Measurements from ENCODE around the gene MAP1LC3A. TPM values are rescaled to one million over a fixed set of nuclear protein-coding genes. Genes with fewer than 3 reads are reported as not detected.
A peak's percentile ranks its signal among the peaks of the same experiment; 100 is the strongest.

MAP1LC3A gene
- total RNA-seq, 1 donor from 2014 or later = 33.6 TPM

GRCh38 chr20:34543463-34544056, 15.0 kb upstream of the MAP1LC3A start:
- H3K27me3 Mint-ChIP-seq (ENCODE audit: unreplicated experiment) = peaks cover 5% of the 10 kb centered on the region
- peaks cover 15% of the 10 kb centered on the region for H3K4me1 Mint-ChIP-seq (ENCODE audit: unreplicated experiment)
- DNase-seq (ENCODE audit: low spot score) = no peak
- TF ChIP-seq, protein P1, sequence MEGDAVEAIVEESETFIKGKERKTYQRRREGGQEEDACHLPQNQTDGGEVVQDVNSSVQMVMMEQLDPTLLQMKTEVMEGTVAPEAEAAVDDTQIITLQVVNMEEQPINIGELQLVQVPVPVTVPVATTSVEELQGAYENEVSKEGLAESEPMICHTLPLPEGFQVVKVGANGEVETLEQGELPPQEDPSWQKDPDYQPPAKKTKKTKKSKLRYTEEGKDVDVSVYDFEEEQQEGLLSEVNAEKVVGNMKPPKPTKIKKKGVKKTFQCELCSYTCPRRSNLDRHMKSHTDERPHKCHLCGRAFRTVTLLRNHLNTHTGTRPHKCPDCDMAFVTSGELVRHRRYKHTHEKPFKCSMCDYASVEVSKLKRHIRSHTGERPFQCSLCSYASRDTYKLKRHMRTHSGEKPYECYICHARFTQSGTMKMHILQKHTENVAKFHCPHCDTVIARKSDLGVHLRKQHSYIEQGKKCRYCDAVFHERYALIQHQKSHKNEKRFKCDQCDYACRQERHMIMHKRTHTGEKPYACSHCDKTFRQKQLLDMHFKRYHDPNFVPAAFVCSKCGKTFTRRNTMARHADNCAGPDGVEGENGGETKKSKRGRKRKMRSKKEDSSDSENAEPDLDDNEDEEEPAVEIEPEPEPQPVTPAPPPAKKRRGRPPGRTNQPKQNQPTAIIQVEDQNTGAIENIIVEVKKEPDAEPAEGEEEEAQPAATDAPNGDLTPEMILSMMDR (IDR thresholded peaks at IDR 0.05; ENCODE audit: unreplicated experiment) = no peak
- H3K27ac Mint-ChIP-seq (ENCODE audit: unreplicated experiment) = no peak overlapping the region
- no peaks in the 10 kb centered on the region for H3K9me3 Mint-ChIP-seq (ENCODE audit: unreplicated experiment)
- peaks cover 14% of the 10 kb centered on the region for H3K36me3 Mint-ChIP-seq (ENCODE audit: low read depth, unreplicated experiment)
- H3K4me3 Mint-ChIP-seq (ENCODE audit: unreplicated experiment) = no peak overlapping the region

DNA sequence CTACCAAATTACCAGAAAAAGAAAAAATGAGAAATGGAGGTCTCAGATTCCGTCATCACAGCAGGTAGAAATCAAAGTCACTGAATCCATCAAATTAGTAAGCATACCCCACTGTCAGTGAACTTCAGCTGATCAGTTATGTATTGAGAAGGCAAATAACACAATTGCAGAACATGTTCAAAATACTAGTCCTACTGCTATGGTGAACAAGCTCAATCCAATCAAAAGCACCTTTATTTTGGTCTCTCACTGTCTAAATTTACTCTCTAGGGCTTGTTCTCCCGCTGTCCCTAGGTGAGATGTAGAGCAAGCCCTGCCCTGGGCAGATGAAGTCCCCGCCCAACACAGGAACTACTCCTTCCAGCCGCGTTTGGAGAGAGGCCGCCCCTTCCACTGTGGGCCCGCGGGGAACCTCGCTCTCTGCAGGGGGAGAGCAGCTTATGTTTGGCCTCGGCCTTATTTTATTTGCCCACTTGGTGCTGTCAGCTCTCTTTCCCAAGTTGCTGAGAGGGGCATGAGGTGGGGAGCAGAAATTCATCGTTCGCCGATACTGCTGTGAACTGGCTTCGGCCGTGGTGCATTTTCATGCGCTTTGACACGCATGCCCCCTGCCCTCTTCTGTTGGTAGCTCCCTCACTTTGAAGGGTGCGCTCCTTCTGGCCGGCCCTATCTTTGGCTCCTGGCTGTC, 14.3 kb upstream of the MAP1LC3A start:
- no peak overlapping the region for H3K4me3 Mint-ChIP-seq (ENCODE audit: unreplicated experiment)
- DNase-seq (ENCODE audit: low spot score) = no peak
- no peak overlapping the region for H3K27ac Mint-ChIP-seq (ENCODE audit: unreplicated experiment)
- H3K36me3 Mint-ChIP-seq (ENCODE audit: low read depth, unreplicated experiment) = peaks cover 14% of the 10 kb centered on the region
- no peaks in the 10 kb centered on the region for H3K9me3 Mint-ChIP-seq (ENCODE audit: unreplicated experiment)
- TF ChIP-seq, protein P1 (IDR thresholded peaks at IDR 0.05; ENCODE audit: unreplicated experiment) = no peak
- H3K4me1 Mint-ChIP-seq (ENCODE audit: unreplicated experiment) = peaks cover 15% of the 10 kb centered on the region
- H3K27me3 Mint-ChIP-seq (ENCODE audit: unreplicated experiment) = peaks cover 5% of the 10 kb centered on the region

DNA sequence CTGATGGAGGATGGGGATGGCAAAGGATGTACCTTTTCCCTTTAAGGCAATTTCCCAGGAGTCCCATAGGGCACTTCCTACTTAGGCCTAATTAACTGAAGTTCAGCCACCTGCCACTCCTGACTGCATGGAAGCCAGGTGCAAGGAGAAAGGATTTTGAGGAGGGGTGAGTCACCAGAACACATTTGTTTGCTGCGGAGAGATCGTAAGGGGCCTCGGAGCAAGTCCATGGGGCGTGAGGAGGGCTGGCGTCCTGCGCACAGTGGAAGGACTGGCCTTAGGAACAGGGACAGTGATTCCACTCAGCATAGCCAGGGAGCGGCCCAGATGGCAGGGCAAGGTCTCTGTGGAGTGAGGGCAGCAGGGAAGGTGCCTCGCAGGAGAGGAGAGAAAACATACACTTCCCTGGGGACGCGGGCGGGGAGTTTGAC, 11.8 kb upstream of the MAP1LC3A start:
- H3K4me3 Mint-ChIP-seq (ENCODE audit: unreplicated experiment) = no peak overlapping the region
- H3K27me3 Mint-ChIP-seq (ENCODE audit: unreplicated experiment) = peaks cover 5% of the 10 kb centered on the region
- no peaks in the 10 kb centered on the region for H3K36me3 Mint-ChIP-seq (ENCODE audit: low read depth, unreplicated experiment)
- no peaks in the 10 kb centered on the region for H3K9me3 Mint-ChIP-seq (ENCODE audit: unreplicated experiment)
- H3K4me1 Mint-ChIP-seq (ENCODE audit: unreplicated experiment) = peaks cover 2% of the 10 kb centered on the region
- no peak for DNase-seq (ENCODE audit: low spot score)
- TF ChIP-seq, protein P1 (IDR thresholded peaks at IDR 0.05; ENCODE audit: unreplicated experiment) = no peak
- H3K27ac Mint-ChIP-seq (ENCODE audit: unreplicated experiment) = no peak overlapping the region

- TF ChIP-seq, protein P1 (IDR thresholded peaks at IDR 0.05; ENCODE audit: unreplicated experiment) = no peak
- no peak overlapping the region for H3K4me3 Mint-ChIP-seq (ENCODE audit: unreplicated experiment)
- H3K27me3 Mint-ChIP-seq (ENCODE audit: unreplicated experiment) = peaks cover 5% of the 10 kb centered on the region
- DNase-seq (ENCODE audit: low spot score) = no peak
- peak overlapping the region; percentile 36 for H3K27ac Mint-ChIP-seq (ENCODE audit: unreplicated experiment)
- no peaks in the 10 kb centered on the region for H3K9me3 Mint-ChIP-seq (ENCODE audit: unreplicated experiment)
- peaks cover 2% of the 10 kb centered on the region for H3K4me1 Mint-ChIP-seq (ENCODE audit: unreplicated experiment)
- no peaks in the 10 kb centered on the region for H3K36me3 Mint-ChIP-seq (ENCODE audit: low read depth, unreplicated experiment)
These were observed 10.5 kb upstream of the MAP1LC3A start for GRCh38 chr20:34547844-34548613.
